Raji (cell line): ENCODE measurements around the gene OTUD7B.
A peak's percentile ranks its signal among the peaks of the same experiment; 100 is the strongest.

Experiments
- POLR2A ChIP-seq: IDR thresholded peaks from 2 replicates; pipeline ENCODE4 v1.6.1; 2011; ENCODE audit warnings: low read depth, low read length, control low read depth; ENCODE audit not compliant: insufficient read depth

The OTUD7B gene

DNA sequence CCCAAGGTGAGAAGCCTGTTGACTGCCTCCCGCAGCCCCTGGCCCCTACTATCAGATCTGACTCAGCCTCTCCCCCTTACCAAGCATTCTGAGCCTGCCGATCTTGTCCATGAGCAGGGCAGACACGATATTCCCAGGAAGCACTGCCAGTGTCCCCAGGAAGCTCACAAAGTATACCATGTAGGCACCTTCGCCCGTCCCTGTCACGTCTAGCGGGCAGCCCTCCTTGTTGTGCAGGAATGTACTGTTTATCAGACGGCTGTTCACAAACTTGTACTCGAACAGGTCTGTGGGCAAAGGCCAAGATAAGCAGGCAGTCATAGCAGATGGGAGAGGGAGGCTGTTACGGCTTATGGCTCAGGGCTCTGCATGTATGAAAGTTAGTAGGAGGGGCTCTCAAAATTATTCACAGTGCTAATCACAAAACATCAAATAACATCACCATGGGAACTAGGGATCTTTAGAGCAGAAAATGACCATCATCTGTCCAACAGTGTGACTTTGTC, 103.9 kb downstream of the OTUD7B start:
- TF ChIP-seq POLR2A: no peak

- no peak for TF ChIP-seq POLR2A
Measured at GRCh38 chr1:149903836-149904491, 106.6 kb downstream of the OTUD7B start.

DNA sequence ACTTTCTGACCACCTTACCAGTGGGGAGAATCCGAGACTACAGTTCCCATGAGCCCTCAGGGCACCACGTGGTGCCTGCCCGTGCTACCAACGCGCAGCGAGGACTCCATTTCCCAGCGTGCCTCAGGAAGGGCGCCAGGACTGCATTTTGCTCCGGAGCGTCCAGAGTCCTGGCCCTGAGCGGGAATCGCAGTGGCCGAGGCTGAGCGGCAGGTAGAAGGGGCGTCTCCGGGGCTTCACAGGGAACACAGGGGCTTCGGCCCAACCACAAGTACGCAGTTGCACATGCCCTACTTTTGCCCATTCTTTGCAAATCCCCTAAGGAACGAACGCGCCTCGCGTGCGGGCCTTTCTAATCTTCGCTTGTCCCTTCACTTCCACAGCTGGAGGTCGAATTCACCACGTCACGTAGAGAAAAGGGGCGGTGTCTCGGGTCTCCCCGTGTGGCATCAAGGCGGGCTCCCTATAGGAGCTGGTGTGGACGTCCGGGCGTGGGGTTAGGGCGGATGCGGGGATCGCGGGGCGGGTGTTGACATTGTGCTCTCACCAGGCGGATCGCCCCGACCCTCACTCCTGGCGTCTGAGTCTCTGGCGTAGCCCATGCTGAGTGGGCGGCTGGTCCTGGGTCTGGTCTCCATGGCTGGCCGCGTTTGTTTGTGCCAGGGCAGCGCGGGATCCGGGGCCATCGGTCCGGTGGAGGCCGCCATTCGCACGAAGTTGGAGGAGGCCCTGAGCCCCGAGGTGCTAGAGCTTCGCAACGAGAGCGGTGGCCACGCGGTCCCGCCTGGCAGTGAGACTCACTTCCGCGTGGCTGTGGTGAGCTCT, 110.9 kb downstream of the OTUD7B start, which contains the start of gene BOLA1:
Gene BOLA1, plus strand, starts transcription at position 109 of the 825 bp plus-strand sequence. Its CDS starts 492 bp downstream, at position 601.
- TF ChIP-seq POLR2A: peak; percentile 54

GRCh38 chr1:149896575-149896974, 114.0 kb downstream of the OTUD7B start:
- TF ChIP-seq POLR2A: no peak

GRCh38 chr1:149888999-149889289, 121.6 kb downstream of the OTUD7B start:
- TF ChIP-seq POLR2A: no peak

DNA sequence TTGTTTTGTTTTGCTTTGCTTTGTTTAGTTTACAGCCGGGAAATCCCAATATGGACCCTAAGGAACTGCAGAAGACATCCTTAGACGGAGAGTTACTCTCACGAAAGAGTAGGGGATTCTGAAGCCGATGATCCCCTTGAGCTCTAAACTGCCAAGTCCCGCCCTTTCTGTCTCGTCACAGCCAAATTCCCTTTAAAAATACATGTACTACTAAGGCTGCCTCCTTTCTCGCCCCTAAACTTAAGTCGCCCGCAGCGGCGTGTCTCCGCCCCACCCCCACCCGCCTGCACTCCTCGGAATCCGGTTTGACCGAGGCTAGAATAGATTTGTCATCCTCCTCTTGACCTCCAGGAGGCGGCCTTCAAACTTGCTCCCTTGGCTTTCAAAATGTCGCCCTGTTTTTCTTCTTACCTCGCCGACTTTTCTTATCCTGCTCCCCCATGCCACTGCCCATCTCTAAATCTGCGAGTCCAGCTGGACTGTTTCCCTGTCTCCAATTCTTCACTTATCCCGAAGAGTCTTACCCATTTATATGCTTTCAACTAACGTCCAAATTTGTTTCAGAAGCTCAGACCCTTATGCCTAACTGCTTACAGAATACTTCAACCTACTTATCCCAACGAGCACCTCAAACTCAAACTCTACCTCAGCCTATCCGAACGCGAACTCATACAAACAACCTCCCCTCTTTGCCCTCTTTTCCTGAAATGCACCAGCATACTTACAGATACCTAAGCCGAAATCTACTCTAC, 122.1 kb downstream of the OTUD7B start:
- peak; percentile 86 for TF ChIP-seq POLR2A
